IPS-NIHi11 (cell line): Measurements from ENCODE around the gene ANGPTL2.

Source experiments
- DNase-seq: peaks from one replicate; pipeline ENCODE4 v3.0.0; 2012; ENCODE audit warnings: mixed read lengths, low spot score

The ANGPTL2 gene

GRCh38 chr9:127116957-127117356 lies 5.5 kb downstream of the ANGPTL2 start:
- DNase-seq = no peak

DNA sequence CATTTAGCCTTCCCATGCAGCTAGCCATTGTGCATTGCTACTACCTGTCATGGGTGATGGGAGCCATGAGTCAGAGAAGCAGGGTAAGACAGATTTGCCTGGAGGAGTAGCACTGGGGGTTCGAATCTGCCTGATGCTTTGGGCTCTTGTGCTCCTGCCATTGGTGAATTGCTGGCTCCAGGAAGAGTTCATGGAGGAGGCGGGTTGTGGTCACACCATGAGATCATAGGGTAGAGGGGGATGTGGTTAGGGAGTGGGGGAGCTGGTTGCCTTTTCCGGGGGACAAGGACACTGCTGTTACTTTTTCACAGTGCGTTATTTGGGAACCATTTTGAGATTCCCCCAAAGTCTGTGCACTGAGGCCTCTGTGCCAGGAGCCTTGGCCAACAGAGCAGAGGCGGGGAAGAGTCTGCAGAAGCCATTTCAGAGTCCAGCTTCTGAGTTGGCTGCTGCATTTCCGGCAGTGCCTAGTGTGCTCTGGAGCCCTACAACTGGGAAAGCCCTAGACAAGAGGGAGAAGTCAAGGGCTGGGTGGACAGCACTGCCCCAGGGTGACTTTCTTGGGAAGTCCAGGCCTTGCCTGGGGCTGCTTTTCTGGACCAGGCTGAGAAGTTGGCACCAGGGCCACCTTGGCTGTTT lies 6.2 kb downstream of the ANGPTL2 start:
- no peak for DNase-seq

- no peak for DNase-seq
Observed at GRCh38 chr9:127114606-127115005, 7.8 kb downstream of the ANGPTL2 start.

- DNase-seq = no peak
Observed at GRCh38 chr9:127113191-127113972, 9.1 kb downstream of the ANGPTL2 start.

- DNase-seq = no peak
Observed at GRCh38 chr9:127112735-127113161, 9.7 kb downstream of the ANGPTL2 start.

DNA sequence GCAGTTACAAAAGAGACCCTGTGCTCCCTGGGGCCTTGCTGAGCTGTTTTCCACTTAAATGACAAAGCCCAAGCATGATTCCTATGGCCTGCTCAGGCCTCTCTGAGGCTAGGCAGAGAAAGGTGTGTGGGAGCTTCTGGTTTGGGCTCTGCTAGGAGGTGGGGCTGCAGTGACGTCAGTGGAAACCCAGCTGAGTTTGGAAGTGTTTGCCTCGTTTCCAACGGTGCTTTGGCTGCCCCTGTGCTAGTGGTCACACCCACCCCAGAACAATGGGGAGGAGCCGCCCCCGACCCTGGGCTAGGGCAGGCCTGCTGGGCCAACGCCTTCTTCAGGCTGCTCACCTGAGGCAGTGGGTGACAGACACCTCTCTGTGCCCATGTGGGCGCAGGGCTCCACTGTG lies 10.4 kb downstream of the ANGPTL2 start:
- DNase-seq = peak; percentile 97

- no peak for DNase-seq
Observed at GRCh38 chr9:127109212-127109711, 13.2 kb downstream of the ANGPTL2 start.

DNA sequence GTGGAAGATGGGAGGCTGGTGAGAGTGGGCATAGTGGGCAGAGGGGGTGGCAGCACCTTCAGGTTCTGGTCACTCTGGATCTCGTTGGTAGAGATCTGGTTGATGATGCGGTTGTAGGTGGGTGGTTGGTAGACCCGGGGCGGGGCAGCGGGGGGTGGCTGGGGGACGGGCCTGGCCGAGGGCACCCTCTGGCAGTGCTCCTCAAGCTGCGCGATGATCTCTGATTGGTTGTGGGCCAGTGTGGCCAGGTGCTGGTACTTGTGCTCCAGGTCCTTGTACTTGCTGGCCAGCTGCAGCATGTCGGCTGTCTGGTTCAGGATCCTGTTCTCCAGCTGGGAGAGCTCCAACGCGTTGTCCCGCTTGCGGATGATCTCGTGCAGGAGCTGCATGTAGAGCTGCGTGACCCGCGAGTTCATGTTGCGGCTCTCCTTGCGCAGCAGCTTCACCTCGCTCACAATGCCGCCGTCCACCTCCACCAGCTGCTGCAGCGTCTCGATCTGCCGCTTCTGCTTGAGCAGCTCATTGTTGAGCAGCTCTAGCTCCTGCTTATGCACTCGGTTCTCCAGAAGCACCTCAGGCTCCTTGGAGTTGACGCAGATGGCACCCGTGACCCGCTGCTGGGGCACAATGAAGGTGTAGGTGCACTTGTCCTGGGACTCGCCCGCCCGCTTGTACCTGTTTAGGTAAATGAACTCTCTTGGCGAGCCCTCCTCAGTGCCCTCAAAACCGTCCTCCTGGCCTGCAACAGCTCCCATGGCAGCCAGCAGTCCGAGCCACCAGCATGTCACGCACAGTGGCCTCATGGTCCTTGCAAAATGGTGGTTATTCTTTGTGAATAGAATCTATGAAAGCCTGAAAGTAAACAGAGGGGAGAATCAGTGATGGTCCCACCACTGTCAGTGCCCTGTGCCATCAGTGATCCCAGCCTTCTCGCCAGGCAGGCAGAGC lies 14.2 kb downstream of the ANGPTL2 start:
- no peak for DNase-seq

DNA sequence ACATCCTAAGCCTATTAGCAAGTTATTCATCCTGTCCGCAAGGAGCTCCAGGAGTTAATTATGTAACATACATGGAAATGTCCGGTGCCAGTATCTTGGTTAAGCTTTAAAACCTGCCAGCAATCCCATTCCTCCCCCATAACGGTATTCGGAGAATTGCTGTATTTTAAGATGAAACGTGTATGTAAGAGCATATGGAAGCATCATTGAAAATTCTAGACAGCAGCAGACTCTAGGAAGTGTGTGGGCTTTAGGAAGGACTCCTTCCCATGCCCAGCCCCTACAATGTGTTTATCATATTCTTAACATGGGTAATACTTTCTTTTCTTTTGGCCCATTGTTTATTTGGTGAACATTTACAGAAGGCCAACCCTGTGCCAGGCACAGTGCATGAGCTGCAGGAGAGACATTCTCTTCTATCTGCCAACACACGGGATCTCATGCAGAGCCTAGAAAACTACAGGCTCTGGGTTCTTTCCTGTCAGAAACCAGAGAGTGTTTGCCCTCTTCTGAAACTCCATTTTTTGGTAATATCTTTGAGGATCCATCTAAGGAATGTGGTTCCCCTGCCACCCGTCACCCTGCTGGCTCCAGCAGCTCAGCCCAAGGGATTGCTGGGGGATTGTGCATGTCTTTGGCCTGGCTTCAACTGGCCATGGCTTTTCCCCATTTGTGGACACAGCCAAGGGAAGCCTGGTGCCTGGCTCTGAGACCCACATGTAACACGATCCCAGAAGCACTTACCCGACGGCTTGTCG lies 15.1 kb downstream of the ANGPTL2 start:
- no peak for DNase-seq

GRCh38 chr9:127106466-127106855 lies 16.0 kb downstream of the ANGPTL2 start:
- DNase-seq = no peak

- DNase-seq = no peak
Observed at GRCh38 chr9:127105805-127106465, 16.5 kb downstream of the ANGPTL2 start.

- no peak for DNase-seq
Observed at GRCh38 chr9:127104581-127105311, 17.7 kb downstream of the ANGPTL2 start.

GRCh38 chr9:127102788-127103187 lies 19.6 kb downstream of the ANGPTL2 start:
- no peak for DNase-seq

- DNase-seq = no peak
Observed at GRCh38 chr9:127102176-127102575, 20.3 kb downstream of the ANGPTL2 start.

- no peak for DNase-seq
Observed at GRCh38 chr9:127099664-127100063, 22.8 kb downstream of the ANGPTL2 start.

GRCh38 chr9:127098916-127099553 lies 23.4 kb downstream of the ANGPTL2 start:
- no peak for DNase-seq

GRCh38 chr9:127097683-127098082 lies 24.8 kb downstream of the ANGPTL2 start:
- no peak for DNase-seq

DNA sequence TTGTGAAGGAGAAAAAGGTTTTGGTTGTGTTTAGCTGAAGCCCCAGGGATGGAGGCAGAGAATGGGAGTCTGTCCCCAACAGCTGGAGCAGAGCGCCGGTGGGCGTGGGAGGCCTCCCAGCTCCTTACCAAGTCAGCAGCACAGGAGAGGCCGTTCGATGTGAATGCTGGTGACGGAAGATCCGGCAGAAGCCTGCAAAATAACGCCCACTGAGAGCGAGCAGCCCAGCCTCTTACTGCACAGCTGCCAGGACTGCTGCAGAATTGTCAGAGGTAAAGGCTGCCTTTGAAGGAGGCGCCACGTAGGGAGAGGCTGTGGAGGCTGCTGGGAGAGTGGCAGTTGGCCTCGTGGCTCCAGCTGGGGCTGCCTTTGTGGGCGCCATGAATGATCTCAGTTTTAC lies 26.2 kb downstream of the ANGPTL2 start:
- DNase-seq = no peak

- DNase-seq = no peak
Observed at GRCh38 chr9:127095411-127095810, 27.0 kb downstream of the ANGPTL2 start.
